H9 (cell line): ENCODE measurements around the gene MFAP3. TPM values are rescaled to one million over a fixed set of nuclear protein-coding genes. Genes with fewer than 3 reads are reported as not detected.

Experiments used
- DNase-seq: peaks from one replicate; pipeline ENCODE4 v3.0.0-alpha.2; 2017
- H2AFZ ChIP-seq: one replicate; pipeline ENCODE4 v1.6.1; 2013; ENCODE audit warnings: mild to moderate bottlenecking, low read length, control low read depth, moderate library complexity
- H2AK5ac ChIP-seq: 2 replicates; pipeline ENCODE4 v1.6.1; 2013; ENCODE audit warnings: low read length, control low read depth, mixed read lengths; ENCODE audit not compliant: insufficient read length
- H2BK120ac ChIP-seq: one replicate; pipeline ENCODE4 v1.6.1; 2013; ENCODE audit warnings: low read depth, mild to moderate bottlenecking, low read length, control low read depth, inconsistent platforms; ENCODE audit not compliant: poor library complexity, severe bottlenecking
- H2BK12ac ChIP-seq: 2 replicates; pipeline ENCODE4 v1.6.1; 2013; ENCODE audit warnings: low read length, control low read depth, mixed read lengths, low read depth; ENCODE audit not compliant: insufficient read length
- H2BK15ac ChIP-seq: 2 replicates; pipeline ENCODE4 v1.6.1; 2013; ENCODE audit warnings: low read depth, low read length, control low read depth
- H2BK20ac ChIP-seq: one replicate; pipeline ENCODE4 v1.6.1; 2013; ENCODE audit warnings: low read depth, mild to moderate bottlenecking, low read length, control low read depth, inconsistent platforms; ENCODE audit not compliant: poor library complexity, severe bottlenecking
- H2BK5ac ChIP-seq: 2 replicates; pipeline ENCODE4 v1.6.1; 2013; ENCODE audit warnings: low read length, control low read depth, mixed read lengths; ENCODE audit not compliant: insufficient read length
- H3K14ac ChIP-seq: 2 replicates; pipeline ENCODE4 v1.6.1; 2013; ENCODE audit warnings: low read length, control low read depth; ENCODE audit not compliant: insufficient read depth
- H3K18ac ChIP-seq: 2 replicates; pipeline ENCODE4 v1.6.1; 2013; ENCODE audit warnings: low read depth, mild to moderate bottlenecking, mixed read lengths, low read length, control low read depth; ENCODE audit not compliant: insufficient read length
- H3K23ac ChIP-seq: 2 replicates; pipeline ENCODE4 v1.6.1; 2013; ENCODE audit warnings: low read length, control low read depth, mixed read lengths, low read depth; ENCODE audit not compliant: insufficient read length
- H3K23me2 ChIP-seq: 2 replicates; pipeline ENCODE4 v1.6.1; 2013; ENCODE audit warnings: low read depth, mild to moderate bottlenecking, mixed read lengths, low read length, control low read depth; ENCODE audit not compliant: insufficient read length, poor library complexity, severe bottlenecking
- H3K27ac ChIP-seq: 2 replicates; pipeline ENCODE4 v1.5.1; 2013; ENCODE audit warnings: low read length, control low read depth, mixed read lengths, low read depth; ENCODE audit not compliant: insufficient read length
- H3K27me3 ChIP-seq: 2 replicates; pipeline ENCODE4 v1.6.1; 2013; ENCODE audit warnings: low read length, control low read depth, inconsistent platforms; ENCODE audit not compliant: insufficient read depth
- H3K4ac ChIP-seq: 2 replicates; pipeline ENCODE4 v1.6.1; 2013; ENCODE audit warnings: low read depth, mild to moderate bottlenecking, control low read depth, inconsistent platforms, low read length, moderate library complexity
- H3K4me1 ChIP-seq: 2 replicates; pipeline ENCODE4 v1.6.1; 2013; ENCODE audit warnings: low read length, control low read depth, inconsistent platforms; ENCODE audit not compliant: insufficient read depth
- H3K4me2 ChIP-seq: 2 replicates; pipeline ENCODE4 v1.6.1; 2013; ENCODE audit warnings: low read length, control low read depth, mixed read lengths; ENCODE audit not compliant: insufficient read length, insufficient read depth
- H3K56ac ChIP-seq: 2 replicates; pipeline ENCODE4 v1.6.1; 2013; ENCODE audit warnings: low read depth, mild to moderate bottlenecking, mixed read lengths, low read length, control low read depth; ENCODE audit not compliant: insufficient read length
- H3K79me1 ChIP-seq: 2 replicates; pipeline ENCODE4 v1.6.1; 2013; ENCODE audit warnings: low read depth, mild to moderate bottlenecking, moderate library complexity, low read length, control low read depth, inconsistent platforms; ENCODE audit not compliant: insufficient read depth, poor library complexity, severe bottlenecking
- H3K79me2 ChIP-seq: 2 replicates; pipeline ENCODE4 v1.6.1; 2013; ENCODE audit warnings: low read length, control low read depth, inconsistent platforms; ENCODE audit not compliant: insufficient read depth
- H3K9ac ChIP-seq: 2 replicates; pipeline ENCODE4 v1.6.1; 2013; ENCODE audit warnings: low read length, control low read depth, mixed read lengths; ENCODE audit not compliant: insufficient read length; ENCODE audit errors: extremely low read depth
- H3K9me3 ChIP-seq: one replicate; pipeline ENCODE4 v1.6.1; 2013; ENCODE audit warnings: low read depth, low read length, inconsistent platforms; ENCODE audit not compliant: control insufficient read depth
- H3T11ph ChIP-seq: one replicate; pipeline ENCODE4 v1.6.1; 2013; ENCODE audit warnings: mild to moderate bottlenecking, low read length, control low read depth, inconsistent platforms
- H4K20me1 ChIP-seq: one replicate; pipeline ENCODE4 v1.6.1; 2013; ENCODE audit not compliant: control insufficient read depth, insufficient read length, insufficient read depth
- H4K5ac ChIP-seq: 2 replicates; pipeline ENCODE4 v1.6.1; 2013; ENCODE audit warnings: low read depth, mild to moderate bottlenecking, mixed read lengths, low read length, control low read depth; ENCODE audit not compliant: insufficient read length
- H4K8ac ChIP-seq: replicated peaks from 2 replicates; pipeline ENCODE4 v1.6.1; 2013; ENCODE audit warnings: low read length, control low read depth, mixed read lengths, low read depth; ENCODE audit not compliant: insufficient read length
- H4K91ac ChIP-seq: 2 replicates; pipeline ENCODE4 v1.6.1; 2013; ENCODE audit warnings: low read depth, mild to moderate bottlenecking, moderate library complexity, mixed read lengths, low read length, control low read depth; ENCODE audit not compliant: insufficient read length
- H3K27ac Mint-ChIP-seq, 3 experiments: 2 replicates in 2 of 3; 3 replicates in 1 of 3; pipeline ENCODE4 v1.8.0; 2020 to 2021; ENCODE audit warnings: mixed read lengths in 3 of 3, mild to moderate bottlenecking in 1 of 3, moderate library complexity in 1 of 3
- H3K27me3 Mint-ChIP-seq: 2 replicates; pipeline ENCODE4 v1.8.0; 2021; ENCODE audit warnings: low read depth, mild to moderate bottlenecking, moderate library complexity, mixed read lengths
- H3K36me3 Mint-ChIP-seq, 3 experiments: 2 replicates in 2 of 3; 3 replicates in 1 of 3; pipeline ENCODE4 v1.8.0; 2020 to 2021; ENCODE audit warnings: low read depth in 3 of 3, mixed read lengths in 3 of 3; ENCODE audit not compliant: insufficient read depth in 1 of 3
- H3K4me1 Mint-ChIP-seq, 2 experiments: 2 replicates each; pipeline ENCODE4 v1.8.0; 2020; ENCODE audit warnings: mixed read lengths in 2 of 2
- H3K4me3 Mint-ChIP-seq, 2 experiments: 2 replicates in 1 of 2; 3 replicates in 1 of 2; pipeline ENCODE4 v1.8.0; 2020 to 2021; ENCODE audit warnings: mild to moderate bottlenecking in 2 of 2, mixed read lengths in 2 of 2, moderate library complexity in 1 of 2
- H3K9me3 Mint-ChIP-seq, 2 experiments: 2 replicates in 1 of 2; 3 replicates in 1 of 2; pipeline ENCODE4 v1.8.0; 2020; ENCODE audit warnings: mild to moderate bottlenecking in 2 of 2, mixed read lengths in 2 of 2, moderate library complexity in 1 of 2
- WGBS: extraction: QIAGEN DNeasy Blood & Tissue Kit; methylation state at CpG from one replicate; pipeline ENCODE4 v1.1.7; 2013; ENCODE audit warnings: missing lambda C conversion rate, low lambda C conversion rate, mixed read lengths; ENCODE audit not compliant: insufficient read length; ENCODE audit errors: extremely low coverage; 5-methylcytosine and 5-hydroxymethylcytosine counted together
- total RNA-seq: library from RNA; stranded (reverse); gene quantifications from 2 replicates; pipeline ENCODE4 v1.2.1, GENCODE V29; 2021
- TF ChIP-seq, protein P1 (sequence below): fragments of 200-600 bp; sonication (generic); conservative IDR thresholded peaks from 3 replicates; pipeline ENCODE4 v1.8.0; 2021; ENCODE audit warnings: antibody characterized with exemption, mild to moderate bottlenecking

MFAP3 gene
- total RNA-seq, 1 experiment from 2014 or later, result 24.5 TPM

DNA sequence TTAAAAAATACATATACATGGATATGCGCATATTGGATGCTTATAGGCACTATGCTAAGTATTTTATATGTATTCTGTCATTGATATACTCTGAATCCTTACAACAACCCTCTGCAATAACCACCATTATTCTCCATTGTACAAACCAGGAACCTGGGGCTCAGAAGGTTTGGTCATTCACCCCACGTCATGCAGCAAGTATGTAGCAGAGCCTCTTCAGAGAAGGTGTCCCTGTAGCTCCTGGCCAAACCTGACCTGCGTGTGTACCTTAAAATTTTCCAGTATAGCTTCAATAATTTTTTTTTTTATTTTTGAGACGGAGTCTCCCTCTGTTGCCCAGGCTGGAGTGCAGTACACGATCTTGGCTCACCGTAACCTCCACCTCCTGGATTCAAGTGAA is 51.9 kb downstream of the MFAP3 start:
- H2BK12ac ChIP-seq, result no peak overlapping the region
- peaks cover 2% of the 10 kb centered on the region for H3K4me1 ChIP-seq
- no CpG with 5 or more reads among the region's 6 CpGs for WGBS
- Mint-ChIP-seq H3K27ac (no peak overlapping the region), H3K4me3 (no peak overlapping the region), H3K9me3 (no peaks in the 10 kb centered on the region), H3K4me1 (peaks cover 38 to 39% of the 10 kb centered on the region in 2 experiments), H3K27me3 (peaks cover 41% of the 10 kb centered on the region), H3K36me3 (no peaks in the 10 kb centered on the region)
- no peak overlapping the region for H2BK15ac ChIP-seq
- no peaks in the 10 kb centered on the region for H3K23me2 ChIP-seq
- no peak for DNase-seq
- H3K18ac ChIP-seq, result no peak overlapping the region
- H2BK5ac ChIP-seq, result no peak overlapping the region
- H2AFZ ChIP-seq, result no peak overlapping the region
- H3K9ac ChIP-seq, result no peak overlapping the region
- no peak overlapping the region for H3K23ac ChIP-seq
- no peaks in the 10 kb centered on the region for H3K79me2 ChIP-seq
- no peak overlapping the region for H3K14ac ChIP-seq
- no peak overlapping the region for H4K5ac ChIP-seq
- H4K91ac ChIP-seq, result no peak overlapping the region
- no peak overlapping the region for H2BK120ac ChIP-seq
- no peak overlapping the region for H3T11ph ChIP-seq
- H3K27me3 ChIP-seq, result no peaks in the 10 kb centered on the region
- H3K79me1 ChIP-seq, result no peaks in the 10 kb centered on the region
- no peak overlapping the region for H3K56ac ChIP-seq
- H3K4me2 ChIP-seq, result no peak overlapping the region
- no peaks in the 10 kb centered on the region for H4K20me1 ChIP-seq
- no peak overlapping the region for H4K8ac ChIP-seq
- H2BK20ac ChIP-seq, result no peak overlapping the region
- H3K9me3 ChIP-seq, result no peaks in the 10 kb centered on the region
- H2AK5ac ChIP-seq, result no peak overlapping the region
- no peak overlapping the region for H3K4ac ChIP-seq
- no peak overlapping the region for H3K27ac ChIP-seq
- TF ChIP-seq, protein P1, sequence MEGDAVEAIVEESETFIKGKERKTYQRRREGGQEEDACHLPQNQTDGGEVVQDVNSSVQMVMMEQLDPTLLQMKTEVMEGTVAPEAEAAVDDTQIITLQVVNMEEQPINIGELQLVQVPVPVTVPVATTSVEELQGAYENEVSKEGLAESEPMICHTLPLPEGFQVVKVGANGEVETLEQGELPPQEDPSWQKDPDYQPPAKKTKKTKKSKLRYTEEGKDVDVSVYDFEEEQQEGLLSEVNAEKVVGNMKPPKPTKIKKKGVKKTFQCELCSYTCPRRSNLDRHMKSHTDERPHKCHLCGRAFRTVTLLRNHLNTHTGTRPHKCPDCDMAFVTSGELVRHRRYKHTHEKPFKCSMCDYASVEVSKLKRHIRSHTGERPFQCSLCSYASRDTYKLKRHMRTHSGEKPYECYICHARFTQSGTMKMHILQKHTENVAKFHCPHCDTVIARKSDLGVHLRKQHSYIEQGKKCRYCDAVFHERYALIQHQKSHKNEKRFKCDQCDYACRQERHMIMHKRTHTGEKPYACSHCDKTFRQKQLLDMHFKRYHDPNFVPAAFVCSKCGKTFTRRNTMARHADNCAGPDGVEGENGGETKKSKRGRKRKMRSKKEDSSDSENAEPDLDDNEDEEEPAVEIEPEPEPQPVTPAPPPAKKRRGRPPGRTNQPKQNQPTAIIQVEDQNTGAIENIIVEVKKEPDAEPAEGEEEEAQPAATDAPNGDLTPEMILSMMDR, result no peak
